ELR (cell line): Measurements from ENCODE around the gene PECR.

ENCODE experiments used
- DNase-seq: peaks from one replicate; pipeline ENCODE4 v3.0.0-alpha.2; 2015; ENCODE audit warnings: low read depth

Gene PECR

GRCh38 chr2:216071111-216071851, 10.3 kb downstream of the PECR start:
- DNase-seq = no peak

GRCh38 chr2:216070195-216070594, 11.4 kb downstream of the PECR start:
- no peak for DNase-seq

DNA sequence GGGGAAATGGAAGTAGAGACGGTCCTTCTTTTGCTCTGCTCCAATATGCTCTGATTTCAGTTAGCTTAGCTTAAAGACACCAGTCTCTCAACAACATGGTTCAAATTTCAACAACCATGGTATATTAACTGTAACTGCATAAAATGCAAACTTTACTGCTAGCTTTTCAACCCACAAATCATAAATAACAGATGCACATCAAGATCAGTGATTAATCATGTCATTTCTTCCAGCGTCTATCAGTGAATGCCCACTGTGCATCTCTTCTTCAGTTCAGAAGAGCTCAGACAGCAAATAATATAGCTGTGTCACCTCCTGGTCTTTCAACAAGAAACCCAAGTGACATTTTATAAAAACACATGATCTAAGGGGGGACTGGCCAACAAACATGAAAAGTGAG, 12.6 kb downstream of the PECR start:
- DNase-seq = no peak

DNA sequence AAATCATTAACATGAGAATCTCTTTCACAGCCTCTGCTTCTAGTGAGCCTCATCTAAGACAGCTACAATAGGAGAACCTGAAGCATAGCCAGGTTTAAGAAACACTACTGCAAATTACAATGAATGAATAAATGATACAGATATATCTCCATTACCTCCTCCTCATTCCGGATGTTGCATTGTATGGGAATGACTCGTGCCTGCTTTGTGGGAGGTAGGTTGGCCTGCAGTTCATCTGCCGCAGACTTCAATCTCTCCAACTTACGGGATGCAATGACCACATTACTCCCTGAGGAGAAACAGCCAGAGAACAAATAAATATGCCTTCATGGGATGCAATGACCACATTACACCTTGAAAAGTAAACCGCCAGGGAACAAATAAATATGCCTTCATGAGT, 15.4 kb downstream of the PECR start:
- DNase-seq = peak; percentile 58

GRCh38 chr2:216064665-216065064, 16.9 kb downstream of the PECR start:
- no peak for DNase-seq

DNA sequence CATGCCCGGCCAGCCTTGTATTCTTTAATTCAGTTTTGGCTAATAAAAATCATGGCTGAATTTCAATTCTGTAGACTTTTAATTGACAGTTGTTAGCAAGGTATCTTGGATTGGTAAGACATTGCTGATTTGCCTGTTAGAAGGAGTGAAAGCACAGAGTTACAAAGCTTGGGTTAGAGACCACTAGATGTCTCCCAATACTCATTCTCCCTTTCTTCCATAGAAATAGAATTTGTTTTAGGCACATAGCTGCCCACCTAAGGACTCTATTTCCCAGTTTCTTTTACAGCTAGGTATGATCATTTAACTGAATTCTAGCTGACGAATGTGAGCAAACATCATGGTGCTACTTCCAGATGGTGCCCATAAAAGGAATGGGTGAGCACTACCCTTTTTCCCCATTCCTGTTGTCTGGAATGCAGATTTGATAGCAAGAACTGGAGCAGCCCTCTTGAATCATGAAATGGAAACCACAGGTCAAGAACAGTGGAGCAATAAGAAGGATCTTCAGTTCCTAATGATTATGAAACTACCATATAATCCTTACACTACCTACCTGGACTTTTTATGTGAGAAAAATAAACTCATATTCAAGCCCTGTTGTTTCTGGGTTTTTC, 17.5 kb downstream of the PECR start:
- DNase-seq = no peak

GRCh38 chr2:216059233-216059834, 22.3 kb downstream of the PECR start:
- peak; percentile 32 for DNase-seq

DNA sequence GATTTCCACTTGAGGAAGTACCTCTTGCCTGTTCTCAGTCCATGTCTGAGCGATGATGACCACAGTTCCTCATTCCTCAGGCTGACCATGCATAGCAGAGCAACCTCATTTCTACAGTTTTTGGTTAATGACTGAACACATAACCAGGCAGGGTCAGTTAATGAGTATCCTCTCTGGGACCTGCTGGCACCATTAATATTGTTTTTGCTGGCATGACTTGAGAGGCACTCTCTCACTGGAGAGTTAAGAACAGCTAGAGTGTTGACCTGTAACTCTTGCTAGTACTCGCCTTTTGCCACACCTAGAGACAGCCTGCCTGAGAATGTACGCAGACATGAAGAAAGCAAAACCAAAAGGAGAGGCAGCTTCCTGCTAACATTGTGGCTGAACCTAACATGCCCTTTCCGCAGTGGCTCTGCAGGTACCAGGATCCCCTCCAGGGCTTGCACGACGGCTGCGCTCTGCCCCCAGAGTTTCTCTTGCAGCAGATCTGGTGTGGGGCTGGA, 23.9 kb downstream of the PECR start:
- peak; percentile 42 for DNase-seq

DNA sequence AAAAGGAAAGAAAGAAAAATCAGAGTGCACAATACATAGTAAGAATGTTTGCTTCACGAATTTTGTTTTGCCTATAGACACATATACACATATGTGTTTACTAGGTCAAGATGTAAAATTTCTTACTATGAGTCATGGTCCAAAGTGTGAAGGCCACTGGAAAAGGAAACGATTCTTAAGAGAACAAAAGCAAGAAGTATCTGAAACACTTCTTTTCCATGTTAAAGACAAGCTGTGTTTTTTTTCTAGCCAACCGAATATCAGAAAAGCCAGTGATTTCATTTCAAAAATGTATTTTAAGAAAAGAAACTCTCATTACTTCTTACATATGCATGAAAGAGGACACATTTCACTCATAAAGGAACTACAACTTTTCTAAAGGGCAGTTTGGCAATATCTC, 24.9 kb downstream of the PECR start:
- no peak for DNase-seq

GRCh38 chr2:216055680-216056079, 25.9 kb downstream of the PECR start:
- no peak for DNase-seq

DNA sequence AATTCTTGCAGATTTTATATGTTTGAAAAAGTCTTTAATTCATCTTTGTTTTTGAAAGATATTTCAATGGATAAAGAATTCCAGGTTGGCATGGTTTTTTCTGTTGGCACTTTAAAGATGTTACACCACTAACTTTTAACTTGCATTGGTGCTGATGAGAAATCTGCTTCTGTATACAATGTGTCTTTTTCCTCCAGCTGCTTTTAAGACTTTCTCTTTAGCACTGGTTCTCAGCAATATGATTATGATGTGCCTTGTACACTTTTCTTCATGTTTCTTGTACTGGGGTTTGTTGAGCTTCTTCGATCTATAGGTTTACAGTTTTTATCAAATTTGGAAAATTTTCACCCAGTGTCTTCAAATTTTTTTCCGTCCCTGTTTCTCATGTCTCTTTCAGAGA, 29.2 kb downstream of the PECR start:
- no peak for DNase-seq

- DNase-seq = no peak
These were observed 30.3 kb downstream of the PECR start for GRCh38 chr2:216051350-216051749.

- DNase-seq = no peak
These were observed 32.2 kb downstream of the PECR start for GRCh38 chr2:216049452-216049851.

- DNase-seq = no peak
These were observed 34.2 kb downstream of the PECR start for GRCh38 chr2:216047397-216047796.

DNA sequence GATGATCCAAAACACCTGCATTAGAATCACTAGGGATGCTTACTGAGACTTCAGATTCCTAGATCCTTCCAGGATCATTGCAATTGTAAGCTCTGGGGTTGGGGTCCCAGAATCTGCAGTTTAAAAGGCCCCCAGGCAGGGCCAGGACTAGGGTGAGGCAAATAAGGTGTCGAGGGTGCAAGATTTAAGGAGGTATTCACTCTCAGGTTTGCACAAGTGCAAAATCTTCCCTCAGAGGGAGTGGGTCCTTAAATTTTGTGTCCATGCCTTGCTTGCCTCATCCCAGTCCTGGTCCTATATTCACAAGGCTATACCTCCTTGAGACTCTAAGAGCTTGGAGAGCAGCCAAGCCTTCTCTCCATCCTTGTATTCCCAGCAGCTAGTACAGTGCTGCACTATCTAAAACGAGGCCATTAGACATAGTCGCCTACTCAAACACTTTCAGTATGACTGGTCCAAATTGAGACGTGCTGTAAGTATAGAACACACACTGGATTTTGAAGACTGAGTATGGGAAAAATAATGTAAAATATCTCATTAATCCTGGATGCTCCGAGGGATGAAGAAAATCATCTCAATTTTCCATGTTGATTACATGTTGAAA, 36.6 kb downstream of the PECR start:
- no peak for DNase-seq

- DNase-seq = no peak
These were observed 37.7 kb downstream of the PECR start for GRCh38 chr2:216043949-216044348.

GRCh38 chr2:216041438-216041837, 40.2 kb downstream of the PECR start:
- DNase-seq = no peak

GRCh38 chr2:216039918-216040317, 41.7 kb downstream of the PECR start:
- no peak for DNase-seq

- DNase-seq = peak; percentile 67
These were observed 47.5 kb downstream of the PECR start for GRCh38 chr2:216034065-216034464.

GRCh38 chr2:216033403-216033802, 48.2 kb downstream of the PECR start:
- DNase-seq = no peak

- DNase-seq = peak; percentile 88
These were observed 49.5 kb downstream of the PECR start for GRCh38 chr2:216031960-216032689.

DNA sequence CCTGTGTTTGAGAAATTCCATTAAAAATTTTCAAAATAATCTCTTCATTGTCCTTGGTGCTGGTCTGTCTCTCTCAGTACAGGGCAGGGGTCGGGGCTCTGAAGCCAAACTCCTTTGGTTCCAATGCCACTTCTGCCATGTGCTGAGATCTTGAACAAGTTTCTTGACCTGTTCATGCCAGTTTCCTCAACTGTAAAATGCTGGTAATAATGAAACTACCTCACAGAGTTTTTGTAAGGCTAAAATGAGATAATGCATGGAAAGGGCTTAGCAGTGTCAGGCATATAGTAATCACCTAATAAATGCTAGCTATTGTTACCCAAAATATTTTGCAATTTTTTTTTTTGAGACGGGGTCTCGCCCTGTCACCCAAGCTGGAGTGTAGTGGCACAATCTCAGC, 51.4 kb downstream of the PECR start:
- no peak for DNase-seq
